Activated naive CD8-positive, alpha-beta T cell (primary cell): ENCODE measurements around the gene NDUFB6.
"Not testable (repeated sequence)": the region's sequence is repeated elsewhere in the genome, so short reads cannot be mapped to it uniquely, and the experiment has no call there.

Experiments used
- H3K27ac Mint-ChIP-seq: one replicate; pipeline ENCODE4 v1.8.0; 2021; ENCODE audit warnings: mixed read lengths
- H3K27me3 Mint-ChIP-seq: one replicate; pipeline ENCODE4 v1.8.0; 2021; ENCODE audit warnings: mixed read lengths
- H3K36me3 Mint-ChIP-seq: one replicate; pipeline ENCODE4 v1.8.0; 2021; ENCODE audit warnings: mixed read lengths
- H3K4me1 Mint-ChIP-seq: one replicate; pipeline ENCODE4 v1.8.0; 2021; ENCODE audit warnings: low read depth, mixed read lengths
- H3K4me3 Mint-ChIP-seq: one replicate; pipeline ENCODE4 v1.8.0; 2021; ENCODE audit warnings: mild to moderate bottlenecking, mixed read lengths
- H3K9me3 Mint-ChIP-seq: one replicate; pipeline ENCODE4 v1.8.0; 2021; ENCODE audit warnings: low read depth, mixed read lengths

NDUFB6 gene

GRCh38 chr9:32550562-32551275 is 22.2 kb downstream of the NDUFB6 start:
- Mint-ChIP-seq H3K27ac (peak overlapping the region; percentile 100), H3K9me3 (no peaks in the 10 kb centered on the region), H3K4me3 (peak overlapping the region; percentile 100), H3K36me3 (peaks cover 2% of the 10 kb centered on the region), H3K4me1 (peaks cover 52% of the 10 kb centered on the region), H3K27me3 (no peaks in the 10 kb centered on the region)

GRCh38 chr9:32550150-32550561 is 22.8 kb downstream of the NDUFB6 start:
- Mint-ChIP-seq H3K4me3 (peak overlapping the region; percentile 100), H3K4me1 (peaks cover 50% of the 10 kb centered on the region), H3K27ac (peak overlapping the region; percentile 72), H3K27me3 (no peaks in the 10 kb centered on the region), H3K9me3 (no peaks in the 10 kb centered on the region), H3K36me3 (peaks cover 2% of the 10 kb centered on the region)

- not testable (repeated sequence) for H3K9me3 Mint-ChIP-seq, H3K36me3 Mint-ChIP-seq, H3K27me3 Mint-ChIP-seq, H3K27ac Mint-ChIP-seq
- H3K4me3 Mint-ChIP-seq: peak overlapping the region; percentile 56
- peaks cover 42% of the 10 kb centered on the region for H3K4me1 Mint-ChIP-seq
Observed at GRCh38 chr9:32548213-32548612, 24.7 kb downstream of the NDUFB6 start.

GRCh38 chr9:32545884-32546283 is 27.1 kb downstream of the NDUFB6 start:
- Mint-ChIP-seq H3K27me3 (no peaks in the 10 kb centered on the region), H3K4me1 (peaks cover 37% of the 10 kb centered on the region), H3K36me3 (peaks cover 3% of the 10 kb centered on the region), H3K27ac (no peak overlapping the region), H3K9me3 (no peaks in the 10 kb centered on the region), H3K4me3 (no peak overlapping the region)

- no peaks in the 10 kb centered on the region for H3K27me3 Mint-ChIP-seq
Observed at GRCh38 chr9:32543047-32543446, 29.9 kb downstream of the NDUFB6 start.

DNA sequence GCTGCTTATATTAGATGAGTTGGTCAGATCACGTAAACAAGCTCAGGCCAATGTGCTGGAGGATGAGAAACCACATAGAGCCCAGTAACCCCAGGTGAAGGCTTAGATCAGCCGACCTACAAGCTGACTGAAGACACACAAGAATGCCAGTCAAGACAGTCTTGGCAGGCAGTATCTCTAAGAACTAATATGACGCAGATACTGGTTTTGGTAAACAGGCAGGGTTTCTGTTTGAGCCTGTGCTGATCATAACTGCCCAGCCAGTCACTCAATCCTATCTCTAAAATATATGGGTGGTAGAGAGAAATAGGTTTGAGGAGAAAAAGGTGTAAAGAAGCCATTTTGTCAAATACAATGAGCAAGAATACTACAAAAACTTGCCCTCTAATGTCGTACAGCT is 39.1 kb downstream of the NDUFB6 start:
- no peak overlapping the region for H3K4me3 Mint-ChIP-seq
- no peaks in the 10 kb centered on the region for H3K27me3 Mint-ChIP-seq
- no peak overlapping the region for H3K27ac Mint-ChIP-seq
- H3K4me1 Mint-ChIP-seq: no peaks in the 10 kb centered on the region
- H3K36me3 Mint-ChIP-seq: peaks cover 9% of the 10 kb centered on the region
- peaks cover 4% of the 10 kb centered on the region for H3K9me3 Mint-ChIP-seq

More at GRCh38 chr9:32543047-32543446, 29.9 kb downstream of the NDUFB6 start:
- Mint-ChIP-seq H3K36me3 (peaks cover 3% of the 10 kb centered on the region), H3K4me3 (no peak overlapping the region), H3K9me3 (no peaks in the 10 kb centered on the region), H3K4me1 (peaks cover 17% of the 10 kb centered on the region), H3K27ac (no peak overlapping the region)

- H3K4me3 Mint-ChIP-seq: no peak overlapping the region
- H3K27me3 Mint-ChIP-seq: no peaks in the 10 kb centered on the region
- no peak overlapping the region for H3K27ac Mint-ChIP-seq
- H3K36me3 Mint-ChIP-seq: peaks cover 9% of the 10 kb centered on the region
- H3K4me1 Mint-ChIP-seq: no peaks in the 10 kb centered on the region
- H3K9me3 Mint-ChIP-seq: peaks cover 4% of the 10 kb centered on the region
Observed at GRCh38 chr9:32533336-32533735, 39.6 kb downstream of the NDUFB6 start.

DNA sequence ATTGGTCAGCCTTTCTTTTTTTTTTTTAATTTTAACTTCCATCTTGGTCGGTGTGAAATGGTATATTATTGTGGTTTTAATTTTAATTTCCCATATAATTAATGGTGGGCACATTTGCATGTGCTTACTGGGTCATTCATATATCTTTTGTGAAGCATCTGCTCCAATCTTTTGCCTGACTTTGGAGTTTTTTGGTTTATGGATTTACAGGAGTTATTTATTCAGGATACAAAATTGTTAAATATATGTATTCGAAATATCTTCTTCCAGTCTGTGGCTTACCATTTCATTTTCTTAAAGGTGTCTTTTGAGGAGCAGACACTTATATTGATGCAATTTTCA is 46.3 kb downstream of the NDUFB6 start:
- peaks cover 9% of the 10 kb centered on the region for H3K9me3 Mint-ChIP-seq
- peaks cover 15% of the 10 kb centered on the region for H3K36me3 Mint-ChIP-seq
- H3K4me1 Mint-ChIP-seq: peaks cover 49% of the 10 kb centered on the region
- H3K27me3 Mint-ChIP-seq: no peaks in the 10 kb centered on the region
- peak overlapping the region; percentile 88 for H3K4me3 Mint-ChIP-seq
- H3K27ac Mint-ChIP-seq: peak overlapping the region; percentile 91

GRCh38 chr9:32526041-32526706 is 46.8 kb downstream of the NDUFB6 start, which contains the start of gene RIGI:
Gene RIGI, minus strand, starts transcription at chr9:32526196. Its CDS starts 30 bp downstream, at chr9:32526166.
- Mint-ChIP-seq H3K4me1 (peaks cover 54% of the 10 kb centered on the region), H3K36me3 (peaks cover 15% of the 10 kb centered on the region)

DNA sequence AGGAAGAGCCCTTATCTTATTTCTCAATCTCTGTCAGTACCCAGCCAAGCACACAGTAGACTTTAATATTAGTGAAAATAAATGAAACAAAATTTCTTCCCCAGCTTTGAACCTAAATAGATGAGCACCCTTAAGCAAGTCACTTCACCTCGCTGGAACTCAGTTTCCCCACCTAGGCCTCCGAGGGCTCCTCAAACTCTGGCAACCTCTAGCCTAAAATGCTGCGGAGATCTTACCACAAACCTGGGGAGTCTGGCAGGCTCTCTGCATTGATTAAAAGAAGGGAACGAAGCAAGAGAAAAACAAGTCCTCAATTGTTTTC is 47.3 kb downstream of the NDUFB6 start:
- peaks cover 11% of the 10 kb centered on the region for H3K36me3 Mint-ChIP-seq
- peaks cover 6% of the 10 kb centered on the region for H3K9me3 Mint-ChIP-seq
- peak overlapping the region; percentile 91 for H3K27ac Mint-ChIP-seq
- H3K4me1 Mint-ChIP-seq: peaks cover 54% of the 10 kb centered on the region
- peak overlapping the region; percentile 88 for H3K4me3 Mint-ChIP-seq
- H3K27me3 Mint-ChIP-seq: no peaks in the 10 kb centered on the region

More at GRCh38 chr9:32526041-32526706, 46.8 kb downstream of the NDUFB6 start, which contains the start of gene RIGI:
- Mint-ChIP-seq H3K27ac (peak within 1 kb of the TSS; percentile 91), H3K4me3 (peak within 1 kb of the TSS; percentile 88), H3K9me3 (peaks cover 9% of the 10 kb centered on the region), H3K27me3 (no peaks in the 10 kb centered on the region)

DNA sequence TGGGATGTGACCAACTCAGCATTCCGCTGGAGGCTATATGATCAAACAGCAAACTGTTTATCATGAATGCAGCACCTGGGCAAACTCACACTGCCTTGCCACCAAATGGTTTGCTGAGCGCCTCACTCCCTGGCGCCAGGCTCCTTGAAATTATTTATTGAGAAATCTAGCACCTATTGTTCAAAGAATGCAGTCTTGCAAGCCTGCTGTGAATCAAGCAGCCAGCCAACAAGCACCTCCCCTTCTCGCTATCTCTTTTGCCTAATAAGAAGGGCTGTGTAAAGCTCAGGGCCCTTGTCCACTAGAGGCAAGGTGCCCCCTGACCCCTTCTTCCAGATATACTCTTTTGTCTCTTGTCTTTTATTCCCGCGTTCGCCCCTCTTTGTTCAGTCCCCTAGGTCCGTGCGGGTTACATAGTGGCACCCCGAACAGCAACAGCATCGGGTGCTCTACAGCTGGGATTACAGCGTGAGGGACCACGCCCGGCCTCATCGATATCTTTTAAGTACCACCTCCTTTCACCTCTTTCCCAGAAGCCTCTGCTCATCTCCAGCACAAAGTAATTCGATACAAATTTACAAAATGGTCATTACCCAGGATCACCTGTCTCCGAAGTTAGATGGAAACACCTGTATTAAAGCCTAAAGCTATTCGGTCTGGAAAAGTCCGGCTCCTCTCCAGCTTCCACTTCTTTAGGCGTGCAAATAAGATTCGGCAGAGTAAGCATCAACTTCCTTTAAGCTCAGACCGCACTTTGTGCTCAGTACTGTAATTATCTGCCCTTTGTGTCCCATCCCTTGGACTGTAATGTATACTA is 47.9 kb downstream of the NDUFB6 start:
- peaks cover 11% of the 10 kb centered on the region for H3K36me3 Mint-ChIP-seq
- H3K9me3 Mint-ChIP-seq: peaks cover 6% of the 10 kb centered on the region
- peak overlapping the region; percentile 88 for H3K4me3 Mint-ChIP-seq
- H3K27me3 Mint-ChIP-seq: no peaks in the 10 kb centered on the region
- H3K27ac Mint-ChIP-seq: peak overlapping the region; percentile 91
- H3K4me1 Mint-ChIP-seq: peaks cover 54% of the 10 kb centered on the region

- not testable (repeated sequence) for H3K27ac Mint-ChIP-seq, H3K27me3 Mint-ChIP-seq, H3K9me3 Mint-ChIP-seq
- H3K4me1 Mint-ChIP-seq: peaks cover 54% of the 10 kb centered on the region
- H3K36me3 Mint-ChIP-seq: peaks cover 11% of the 10 kb centered on the region
- H3K4me3 Mint-ChIP-seq: peak overlapping the region; percentile 88
Observed at GRCh38 chr9:32524558-32524891, 48.4 kb downstream of the NDUFB6 start.

DNA sequence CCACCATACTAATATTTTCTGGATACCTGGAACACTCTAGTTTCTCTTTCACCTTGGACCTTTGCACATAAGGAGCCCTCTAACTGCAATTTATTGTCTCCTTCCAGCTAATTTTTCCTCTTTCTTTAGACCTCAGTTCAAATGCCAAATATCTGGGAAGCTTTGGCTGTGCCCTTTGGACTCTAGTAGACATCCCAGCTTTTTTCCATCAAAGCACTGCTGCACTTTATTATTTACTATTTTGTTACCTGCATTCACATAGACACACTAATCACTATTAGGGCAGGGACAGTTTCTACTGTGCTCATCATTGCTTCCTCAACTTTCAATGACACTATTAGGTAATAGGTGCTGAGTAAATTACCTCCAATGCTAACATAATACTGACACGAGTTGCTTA is 49.0 kb downstream of the NDUFB6 start:
- Mint-ChIP-seq H3K27me3 (no peaks in the 10 kb centered on the region), H3K9me3 (peaks cover 6% of the 10 kb centered on the region), H3K4me3 (peak overlapping the region; percentile 88), H3K4me1 (peaks cover 54% of the 10 kb centered on the region), H3K27ac (peak overlapping the region; percentile 36), H3K36me3 (peaks cover 11% of the 10 kb centered on the region)

DNA sequence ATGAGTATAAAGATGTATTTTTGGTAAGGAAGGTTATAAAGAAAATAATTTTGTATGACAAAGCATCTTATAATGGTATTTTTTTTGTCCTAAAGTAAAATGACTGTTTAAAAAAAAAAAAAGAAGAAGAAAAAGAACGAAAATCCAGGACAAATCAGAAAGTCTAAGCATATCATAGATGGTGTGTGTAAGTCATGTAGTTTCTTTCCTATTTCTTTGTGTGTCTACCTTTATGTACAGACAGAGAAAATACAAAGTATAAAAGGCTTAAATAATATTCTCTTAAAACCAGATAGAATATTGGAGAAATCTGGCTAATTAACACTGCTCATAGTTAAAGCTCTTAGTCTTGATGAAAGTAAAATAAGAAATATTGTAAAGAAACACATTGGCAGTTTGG is 54.7 kb downstream of the NDUFB6 start:
- Mint-ChIP-seq H3K27me3 (no peaks in the 10 kb centered on the region), H3K9me3 (no peaks in the 10 kb centered on the region), H3K27ac (no peak overlapping the region), H3K36me3 (peaks cover 26% of the 10 kb centered on the region), H3K4me3 (no peak overlapping the region), H3K4me1 (peaks cover 38% of the 10 kb centered on the region)

DNA sequence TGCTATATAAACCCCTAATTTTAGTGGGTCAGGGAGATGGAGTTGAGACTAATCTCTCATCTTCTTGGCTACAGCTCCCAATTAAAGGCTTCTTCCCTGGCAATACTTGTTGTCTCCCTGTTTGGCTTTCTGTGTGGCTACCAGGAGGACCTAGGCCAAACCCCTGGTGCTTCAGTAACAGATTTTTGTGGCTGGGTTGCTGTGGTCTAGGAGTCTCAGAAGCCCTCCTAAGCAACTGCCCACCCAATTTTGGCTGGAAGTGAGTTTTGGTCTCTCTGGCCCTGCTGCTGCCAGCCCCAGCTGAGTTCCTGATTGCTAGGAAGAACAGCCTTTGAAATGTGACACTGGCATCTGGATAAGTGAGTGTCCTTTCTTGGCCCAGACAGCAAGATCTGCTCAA is 56.7 kb downstream of the NDUFB6 start:
- Mint-ChIP-seq H3K36me3 (peaks cover 23% of the 10 kb centered on the region), H3K27ac (no peak overlapping the region), H3K4me3 (no peak overlapping the region), H3K4me1 (peaks cover 39% of the 10 kb centered on the region), H3K9me3 (no peaks in the 10 kb centered on the region), H3K27me3 (no peaks in the 10 kb centered on the region)
